ENCODE data around the gene IFT122. TPM values are rescaled to one million over a fixed set of nuclear protein-coding genes. Genes with fewer than 3 reads are reported as not detected.

IFT122 gene
- polyA plus RNA-seq, 3 donors: 57.1 to 61.8 (median 59.1) TPM

DNA sequence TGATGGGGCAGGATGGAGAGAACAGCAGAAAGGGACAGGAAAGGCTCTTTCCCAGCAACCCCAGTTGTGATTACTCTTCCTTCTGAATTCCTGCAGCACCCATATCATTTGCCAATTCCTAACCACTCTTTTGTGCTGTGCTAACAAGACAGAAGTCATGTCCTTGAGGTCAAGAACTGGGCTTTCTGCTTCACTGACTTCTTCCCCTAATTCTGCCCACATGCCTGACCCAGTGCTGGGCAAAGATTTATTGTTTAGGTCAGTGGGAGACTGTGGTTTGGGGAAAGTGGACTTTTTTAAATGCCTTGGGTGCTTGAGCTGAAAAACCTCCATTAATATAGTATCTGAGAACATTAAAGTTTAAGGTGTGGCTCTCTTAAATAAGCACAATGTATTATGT, 7.4 kb upstream of the IFT122 start:
- no peak for DNase-seq

DNA sequence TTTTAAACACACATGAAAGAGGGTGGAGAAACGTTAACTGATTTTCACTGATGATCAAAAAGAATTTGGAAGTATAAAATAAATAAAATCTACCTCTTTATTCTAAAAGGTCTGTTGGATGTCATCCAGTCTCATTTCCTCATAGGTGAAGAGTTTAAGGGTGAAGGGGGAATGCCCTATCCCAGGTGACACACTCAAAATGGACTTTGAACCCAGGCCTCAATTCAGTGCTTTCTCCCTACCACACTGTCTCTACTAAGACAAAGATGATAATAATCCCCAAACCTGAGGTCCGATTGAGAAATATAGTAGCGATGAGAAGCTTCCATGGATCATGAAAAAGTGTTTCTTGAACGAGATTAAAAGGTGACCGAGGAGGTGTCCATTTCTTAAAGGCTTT, 6.5 kb upstream of the IFT122 start:
- no peak for DNase-seq

DNA sequence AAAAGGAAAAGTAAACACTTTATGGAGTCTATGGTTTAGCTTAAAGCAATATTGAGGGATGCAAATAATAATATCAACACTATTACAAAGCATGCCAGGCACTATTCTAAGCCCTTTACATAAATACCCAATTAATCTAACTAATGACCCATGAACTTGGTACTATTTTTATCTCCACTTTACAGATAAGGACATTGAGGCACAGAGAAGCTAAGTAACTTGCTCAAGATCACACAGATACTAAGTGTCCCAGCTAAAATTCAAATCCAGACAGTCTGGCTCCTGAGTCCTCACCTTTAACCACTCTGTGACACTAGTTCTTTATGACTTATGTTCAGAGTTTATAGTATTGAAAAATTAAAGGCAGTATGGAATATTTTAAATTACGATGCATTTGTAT, 5.9 kb upstream of the IFT122 start:
- no peak for DNase-seq

DNA sequence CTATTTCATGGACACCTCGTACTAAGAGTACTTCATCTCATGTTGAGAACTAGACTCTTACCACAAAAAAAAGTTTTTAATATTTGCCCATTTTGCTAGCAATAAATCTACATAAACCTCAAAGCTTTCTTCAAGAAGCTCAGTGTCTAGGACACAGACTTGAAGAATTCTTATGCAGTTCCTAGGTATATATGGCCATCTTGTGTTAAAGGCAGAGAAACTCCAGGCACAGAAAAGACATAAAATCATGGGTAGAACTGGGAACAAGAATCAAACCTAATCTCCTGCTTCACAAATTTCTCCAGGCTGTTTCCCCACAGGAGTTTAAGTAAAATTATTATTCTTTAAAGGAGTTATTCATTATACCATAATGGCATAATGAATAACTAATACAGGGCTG, 4.7 kb upstream of the IFT122 start:
- DNase-seq: no peak

DNA sequence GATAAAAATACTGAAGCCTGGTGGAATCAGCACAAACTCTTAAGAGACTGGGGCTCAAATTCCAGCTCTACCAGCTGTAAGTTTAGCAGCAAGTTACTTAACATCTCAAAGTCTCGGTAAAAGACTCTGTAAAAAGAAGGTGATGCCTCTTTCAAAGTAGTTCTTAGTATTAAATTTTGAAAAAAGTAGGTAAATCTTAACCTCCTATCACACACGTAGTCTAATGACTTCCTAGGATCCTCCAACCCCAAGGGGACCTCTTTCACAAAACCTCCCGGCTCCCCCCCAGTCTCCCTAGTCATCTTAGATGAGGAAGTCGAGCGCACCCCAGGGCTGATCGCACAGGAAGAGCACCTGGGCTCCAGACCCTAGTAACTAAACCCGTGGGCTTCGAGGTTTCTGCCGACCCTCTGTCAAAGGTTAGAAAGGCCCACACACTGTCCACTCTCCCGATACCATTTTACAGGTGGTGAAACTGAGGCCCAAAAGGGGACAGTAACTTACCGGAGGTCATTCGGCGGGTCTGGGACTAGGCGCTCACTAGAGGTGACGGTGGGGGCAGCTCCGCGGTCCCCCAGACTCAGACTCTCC, 703 bp upstream of the IFT122 start:
- peak; percentile 17 for DNase-seq

DNA sequence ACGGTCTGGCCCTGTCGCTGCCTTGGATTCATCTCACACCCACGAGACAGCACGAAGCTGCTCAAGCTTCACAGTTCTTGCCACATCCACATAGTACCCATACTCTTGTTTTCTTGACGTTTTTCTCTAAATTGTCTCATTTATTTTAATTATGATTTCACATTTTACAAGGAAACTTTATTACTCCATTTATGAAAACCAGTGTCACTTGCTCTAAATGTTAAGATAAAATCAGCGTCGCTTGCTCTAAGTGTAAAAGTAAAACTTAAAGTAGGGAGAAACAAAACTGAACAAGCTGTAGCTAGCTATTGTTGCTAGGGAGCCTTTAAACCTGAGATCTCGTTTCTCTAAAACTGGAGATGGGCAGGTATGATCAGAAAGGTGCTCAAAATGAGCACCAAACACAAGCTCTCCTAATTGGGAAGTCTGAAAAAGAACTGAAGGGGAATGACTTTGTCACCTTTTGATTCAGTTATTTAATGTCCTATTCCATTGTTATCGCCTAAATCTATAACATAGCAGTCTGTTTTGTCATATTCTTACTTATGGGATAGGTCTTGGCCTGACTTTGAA, 680 bp downstream of the IFT122 start:
- DNase-seq: no peak

DNA sequence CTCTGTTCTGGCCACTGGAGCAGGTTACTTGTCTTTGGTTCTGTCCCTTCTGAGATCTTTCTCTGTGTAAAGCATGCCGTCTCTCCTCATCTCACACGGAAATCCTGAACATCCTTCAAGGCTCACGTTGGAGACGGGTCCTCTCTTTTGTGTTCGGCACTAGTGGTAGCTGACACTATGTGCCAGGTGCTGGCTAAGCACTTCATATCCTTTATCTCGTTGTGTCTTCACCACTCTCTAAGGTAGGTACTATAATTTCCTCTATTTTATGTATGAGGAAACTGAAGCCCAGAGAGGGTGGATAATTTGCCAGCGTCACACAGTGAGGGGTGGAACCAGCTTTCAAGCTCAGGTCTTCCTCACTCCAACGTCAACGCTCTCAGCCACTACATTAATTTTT, 1.2 kb downstream of the IFT122 start:
- DNase-seq: no peak

DNA sequence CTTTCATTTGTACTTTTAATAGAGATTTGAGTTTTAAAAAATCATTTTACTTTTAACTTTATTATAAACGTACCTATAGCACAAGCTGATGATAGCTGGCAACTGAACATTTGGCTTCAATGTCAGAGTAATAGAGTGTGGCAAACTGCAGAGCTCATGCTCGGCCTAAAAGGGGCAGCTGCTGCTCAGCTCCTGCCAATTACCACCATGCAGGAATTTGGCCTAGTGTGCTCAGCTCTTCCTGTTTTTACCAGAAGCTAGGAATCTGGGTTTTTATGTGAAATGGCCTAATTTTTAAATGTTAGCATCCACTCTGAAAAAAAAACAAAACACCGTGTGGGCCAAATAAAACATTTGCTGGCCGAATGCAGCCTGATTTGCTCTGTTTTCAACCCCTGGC, 1.8 kb downstream of the IFT122 start:
- DNase-seq: peak; percentile 11

DNA sequence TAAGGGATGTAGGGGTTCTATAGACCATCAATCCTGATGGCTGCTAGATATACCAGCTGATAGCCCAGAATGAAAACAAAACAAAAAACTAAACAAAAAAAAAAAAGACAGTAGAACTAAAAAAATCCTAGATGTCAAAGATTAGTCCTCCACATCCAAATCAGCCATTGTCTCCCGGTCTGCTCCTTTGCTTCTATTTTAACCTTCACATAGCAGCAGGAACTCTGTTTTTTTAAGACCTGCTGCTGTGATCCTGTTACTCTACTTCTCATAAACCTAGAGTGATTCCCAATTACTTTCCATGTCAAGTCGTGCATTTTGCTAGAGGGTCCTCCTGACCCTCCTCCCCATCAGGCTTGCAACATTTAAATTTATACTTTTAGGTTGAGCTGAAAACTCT, 2.5 kb downstream of the IFT122 start:
- DNase-seq: no peak

DNA sequence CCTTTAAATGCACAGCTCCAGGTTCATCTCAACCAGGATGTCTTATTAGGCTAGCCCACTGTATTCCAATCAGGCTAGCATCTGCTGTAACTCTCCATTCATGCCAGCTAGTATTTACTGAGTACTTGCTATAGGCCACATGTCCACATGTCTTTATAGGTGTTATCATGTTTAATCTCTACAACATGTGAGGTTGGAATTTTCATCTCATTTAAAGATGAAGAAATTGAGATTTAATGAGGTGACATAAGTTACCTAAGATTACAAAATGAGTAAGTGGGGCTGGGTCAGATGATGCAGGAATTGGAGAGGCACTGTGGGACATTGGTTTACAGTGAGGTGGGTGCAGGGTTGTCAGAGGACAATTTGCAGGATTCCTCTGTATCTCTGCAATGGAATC, 2.9 kb downstream of the IFT122 start:
- DNase-seq: no peak

DNA sequence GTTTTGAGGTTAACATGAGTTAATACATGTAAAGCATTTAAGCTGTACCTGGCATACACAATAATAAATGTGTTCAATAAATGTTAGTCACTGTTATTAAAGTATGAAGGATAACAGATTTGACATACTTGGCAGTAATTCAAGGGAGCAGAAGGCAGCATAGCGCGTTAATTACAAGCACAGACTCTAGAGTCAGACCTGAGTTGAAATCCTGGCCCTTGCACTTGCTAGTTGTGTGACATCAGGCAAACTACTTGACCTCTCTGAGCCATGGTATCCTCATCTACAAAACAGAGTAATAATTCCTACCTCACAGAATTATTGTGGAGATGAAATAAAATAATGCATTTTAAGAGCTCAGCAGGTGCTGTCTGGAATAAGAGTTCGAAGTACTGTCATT, 5.4 kb downstream of the IFT122 start:
- no peak for DNase-seq

DNA sequence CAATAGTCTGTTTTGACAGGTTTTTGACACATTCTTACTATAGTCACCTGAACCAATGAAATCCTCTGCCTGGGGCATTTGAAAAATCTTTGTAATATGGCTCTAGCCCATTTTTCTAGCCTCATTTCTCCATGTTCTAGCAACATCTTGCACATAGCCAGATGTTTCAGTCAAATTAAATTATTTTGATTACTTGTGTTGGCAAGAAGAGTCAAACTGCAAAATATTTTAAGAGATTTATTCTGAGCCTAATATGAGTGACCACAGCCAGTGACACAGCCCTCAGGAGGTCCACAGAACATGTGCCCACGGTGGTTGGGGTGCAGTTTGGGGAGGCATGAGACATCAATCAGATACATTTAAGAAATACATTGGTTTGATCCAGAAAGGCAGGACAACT, 6.9 kb downstream of the IFT122 start:
- no peak for DNase-seq

DNA sequence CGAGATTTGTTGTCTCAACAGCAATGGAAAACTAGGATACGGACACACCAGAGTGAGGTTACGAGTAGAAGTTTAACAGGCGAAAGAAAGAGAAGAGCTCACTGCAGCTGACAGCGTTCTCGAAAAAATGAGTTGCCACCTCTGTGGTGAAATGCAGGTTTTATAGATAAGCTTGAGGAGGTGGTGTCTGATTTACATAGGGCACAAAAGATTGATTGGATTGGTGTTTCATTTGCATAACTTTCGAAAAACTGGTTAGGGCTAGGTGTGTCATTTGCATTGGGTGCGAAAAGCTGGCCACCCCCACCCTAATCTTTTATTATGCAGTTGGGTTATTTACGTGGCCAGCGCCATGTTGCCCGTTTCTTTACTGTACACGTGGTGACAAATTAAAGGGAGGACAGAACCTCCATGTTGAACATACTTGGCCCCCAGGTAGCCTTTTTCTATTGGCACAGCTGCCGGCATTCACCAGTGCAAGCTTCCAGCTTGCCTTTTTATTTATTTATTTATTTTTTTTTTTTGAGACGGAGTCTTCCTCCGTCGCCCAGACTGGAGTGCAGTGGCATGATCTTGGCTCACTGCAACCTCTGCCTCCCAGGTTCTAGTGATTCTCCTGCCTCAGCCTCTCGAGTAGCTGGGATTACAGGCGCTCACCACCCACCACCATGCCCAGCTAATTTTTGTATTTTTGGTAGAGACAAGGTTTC, 8.3 kb downstream of the IFT122 start:
- DNase-seq: peak; percentile 11

DNA sequence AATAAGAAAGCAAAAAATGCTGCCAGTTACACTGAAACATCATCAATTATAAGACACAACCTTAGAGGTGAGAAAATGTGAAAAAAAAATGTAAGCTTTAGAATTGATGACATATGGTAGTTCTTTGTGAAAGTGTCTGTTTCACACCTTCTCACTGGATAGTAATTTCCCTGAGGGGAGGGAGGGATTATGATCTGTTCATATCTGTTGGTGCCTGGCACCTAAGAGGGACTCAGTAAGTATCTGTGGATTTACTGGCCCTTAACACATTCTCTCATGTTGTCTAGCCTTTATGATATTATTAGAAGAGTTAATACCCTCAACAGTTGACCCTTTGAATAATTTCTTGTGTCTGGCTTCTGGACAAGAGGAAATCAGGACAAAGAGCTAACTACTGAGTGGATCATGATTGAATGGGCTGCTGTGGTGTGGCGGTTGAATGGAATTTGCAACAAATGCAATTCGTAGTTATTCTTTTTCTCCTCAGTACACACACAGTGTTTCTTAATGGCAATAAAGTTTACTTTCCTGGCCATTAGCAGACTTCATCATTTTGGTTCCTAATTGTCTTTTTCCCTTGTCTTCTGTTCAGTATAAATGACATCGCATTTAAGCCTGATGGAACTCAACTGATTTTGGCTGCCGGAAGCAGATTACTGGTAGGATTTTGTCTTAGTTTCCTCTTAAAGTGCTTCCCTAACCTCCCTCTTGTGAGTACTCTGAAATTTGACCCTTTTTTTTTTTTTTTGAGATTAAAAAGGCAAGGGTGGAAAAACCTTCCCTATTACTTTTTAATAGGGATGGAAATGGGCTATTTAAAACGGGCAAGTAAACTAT, 9.5 kb downstream of the IFT122 start:
- DNase-seq: peak; percentile 17

DNA sequence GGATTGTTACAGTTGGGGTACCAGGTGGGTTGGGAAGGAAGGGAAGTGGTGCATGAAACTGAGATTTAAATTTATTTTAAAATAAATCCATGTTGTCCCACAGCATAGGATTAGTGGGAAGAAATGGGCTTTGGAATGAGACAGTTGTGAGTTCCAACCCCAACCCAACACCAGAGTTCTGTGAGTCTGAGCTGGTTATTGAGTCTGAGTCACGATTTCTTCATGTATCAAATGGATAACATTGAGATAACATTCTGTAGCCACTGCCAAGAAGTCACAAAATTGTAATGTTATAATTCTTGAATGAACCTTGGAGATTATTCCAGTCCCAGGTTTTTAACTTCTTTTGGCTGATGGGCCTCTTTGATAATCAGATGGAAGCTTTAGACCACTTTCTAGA, 13.7 kb downstream of the IFT122 start:
- DNase-seq: no peak

DNA sequence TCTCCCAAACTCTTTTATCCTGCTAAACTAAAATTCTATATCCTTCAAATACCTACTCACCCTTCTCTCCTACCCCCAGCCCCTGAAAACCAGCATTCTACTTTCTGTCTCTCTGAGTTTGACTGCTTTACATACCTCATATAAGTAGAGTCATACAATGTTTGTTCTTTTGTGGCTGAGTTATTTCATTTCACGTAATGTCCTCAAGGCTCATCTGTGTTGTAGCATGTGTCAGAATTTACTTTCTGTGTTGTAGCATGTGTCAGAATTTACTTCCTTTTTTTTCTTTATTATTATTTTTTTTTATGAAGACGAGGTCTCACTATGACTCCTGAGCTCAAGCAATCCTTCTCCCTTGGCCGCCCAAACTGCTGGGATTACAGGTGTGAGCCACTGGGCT, 20.1 kb downstream of the IFT122 start:
- no peak for DNase-seq

DNA sequence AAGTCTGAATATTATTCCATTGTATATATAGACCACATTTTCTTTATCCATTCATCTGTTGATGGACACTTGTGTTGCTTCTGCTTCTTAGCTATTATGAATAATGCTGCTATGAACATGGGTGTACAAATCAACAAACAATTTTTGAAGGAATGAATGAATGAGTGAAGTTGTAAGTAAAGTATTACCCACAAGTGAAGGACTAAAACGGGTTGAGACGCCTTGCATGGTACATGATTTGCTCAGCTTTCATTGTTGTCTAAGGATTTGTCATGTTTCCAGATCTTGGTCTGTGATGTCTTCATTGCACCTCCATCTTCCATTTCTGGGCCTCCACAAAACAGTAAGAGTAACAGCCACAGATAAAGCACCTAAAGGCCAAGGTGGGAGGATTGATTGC, 20.5 kb downstream of the IFT122 start:
- DNase-seq: no peak

DNA sequence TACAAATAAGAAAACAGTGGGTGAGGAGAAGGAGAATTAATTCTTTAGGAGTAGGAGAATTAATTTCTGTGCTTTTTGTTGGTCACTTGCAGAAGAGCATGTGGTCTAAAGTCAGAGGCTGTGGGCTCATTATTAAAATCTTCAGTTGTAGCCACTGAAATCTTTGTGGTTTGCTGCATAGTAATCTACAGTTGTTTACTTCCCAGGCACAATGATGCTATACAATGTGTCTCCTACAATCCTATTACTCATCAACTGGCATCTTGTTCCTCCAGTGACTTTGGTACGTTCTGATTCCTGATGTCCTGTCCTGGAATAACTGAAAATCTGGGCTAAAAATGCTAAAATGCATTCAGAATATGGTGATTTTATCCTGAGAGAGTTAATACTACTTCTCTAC, 21.0 kb downstream of the IFT122 start:
- no peak for DNase-seq

DNA sequence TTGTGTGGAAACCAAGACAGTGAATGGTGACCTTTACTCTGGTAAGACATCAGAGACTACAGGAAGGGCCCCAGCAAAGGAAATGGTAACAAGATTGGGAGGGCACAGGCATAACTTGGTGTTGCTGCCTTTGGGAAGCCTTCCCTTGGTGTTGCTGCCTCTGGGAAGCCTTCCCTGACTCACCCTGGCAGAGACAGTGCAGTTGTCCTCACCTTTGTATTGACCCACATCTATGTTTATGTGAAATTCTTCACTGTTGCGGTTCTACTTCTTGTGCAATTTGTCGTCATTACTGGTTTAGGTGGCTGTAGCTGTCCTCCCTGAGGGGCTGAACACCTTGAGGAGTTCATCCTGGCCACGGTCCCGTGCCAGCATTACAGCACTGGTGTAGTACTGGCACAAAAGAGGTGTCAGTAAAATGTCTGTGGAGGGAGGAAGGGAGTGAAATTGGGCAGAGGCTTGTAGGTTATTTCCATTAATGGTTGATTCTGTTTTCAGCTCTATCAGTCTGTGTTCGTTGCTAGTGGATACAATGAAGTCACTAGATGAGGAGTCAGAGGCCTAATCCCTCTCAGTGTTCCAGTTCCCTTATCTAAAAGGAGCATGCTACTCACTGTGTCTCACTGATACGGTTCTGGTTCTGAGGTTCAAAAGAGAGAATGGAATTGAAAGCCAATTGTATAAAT, 21.6 kb downstream of the IFT122 start:
- DNase-seq: no peak

DNA sequence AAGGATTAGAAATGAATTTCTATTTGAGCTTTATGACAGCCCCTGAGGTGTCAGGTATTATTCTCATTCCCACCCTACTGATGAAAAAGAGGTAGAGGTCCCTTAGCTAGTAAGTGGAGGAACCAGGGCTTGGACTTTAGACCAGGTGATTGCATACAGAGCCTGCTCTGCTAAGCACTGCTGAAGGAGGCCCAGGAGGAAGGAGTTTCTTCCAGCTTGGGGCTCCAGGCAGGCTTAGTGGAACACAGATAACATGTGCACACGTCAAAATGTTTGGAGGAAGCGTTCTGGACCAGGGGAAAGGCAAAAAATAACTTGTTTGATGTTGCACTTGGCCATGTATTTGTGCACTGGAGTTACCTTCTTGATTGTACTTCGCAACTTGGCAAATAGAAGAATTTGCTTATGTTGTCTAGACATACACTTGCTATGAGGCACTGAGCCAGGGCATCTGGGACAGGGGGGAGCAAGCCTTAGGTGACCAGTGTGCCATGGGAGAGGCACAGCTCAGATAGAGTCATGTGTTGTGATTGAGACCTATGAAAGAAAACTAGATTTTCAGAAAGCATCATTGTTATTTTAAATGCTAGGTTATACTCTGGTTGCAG, 22.4 kb downstream of the IFT122 start:
- no peak for DNase-seq

DNA sequence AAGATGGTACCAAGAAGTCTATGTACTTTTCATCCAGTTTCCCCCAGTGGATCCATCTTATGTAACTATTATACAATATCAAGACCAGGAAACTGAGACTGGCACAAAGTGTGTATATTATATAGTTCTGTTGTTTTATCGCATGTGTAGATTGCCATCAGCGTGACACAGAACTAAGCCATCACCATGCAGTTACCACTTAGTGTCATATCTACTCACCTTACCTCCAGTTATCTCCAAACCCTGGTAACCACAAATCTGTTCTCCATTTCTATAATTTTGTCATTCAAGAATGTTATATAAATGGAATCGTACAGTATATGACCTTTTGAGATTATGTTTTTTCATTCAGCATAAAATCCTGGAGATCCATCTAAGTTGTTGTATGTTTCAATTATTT, 23.1 kb downstream of the IFT122 start:
- DNase-seq: no peak

DNA sequence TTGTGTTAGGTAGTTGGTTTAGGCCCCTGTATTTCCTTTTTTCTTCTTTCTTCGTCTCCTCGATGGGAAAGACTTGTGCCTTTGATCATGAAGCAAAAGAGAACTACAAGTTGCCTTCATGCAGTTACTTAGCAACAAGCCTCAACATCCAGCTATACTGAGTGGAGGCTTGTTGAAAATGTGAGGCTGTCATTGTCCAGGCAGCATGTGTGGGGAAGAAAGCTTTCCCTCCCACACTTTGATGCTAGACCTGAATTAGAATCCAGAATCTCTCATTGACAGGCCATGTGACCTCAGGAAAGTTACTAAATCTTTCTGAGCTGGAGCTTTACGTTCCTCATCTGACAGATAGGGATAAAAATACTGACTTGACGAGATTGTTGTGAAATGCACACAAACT, 23.7 kb downstream of the IFT122 start:
- no peak for DNase-seq
